Measurements from ENCODE around the gene EEF1A1.
"Not testable (repeated sequence)": the region's sequence is repeated elsewhere in the genome, so short reads cannot be mapped to it uniquely, and the experiment has no call there.

EEF1A1 gene

GRCh38 chr6:73520688-73521350 lies at the start of gene EEF1A1:
TSS of gene EEF1A1 (minus strand) at chr6:73521032. CDS start at chr6:73520026, 1,006 bp downstream.
- DNase-seq = peak; percentile 99

GRCh38 chr6:73569121-73569520 lies 48.3 kb upstream of the EEF1A1 start:
- peak; percentile 4 for DNase-seq

GRCh38 chr6:73566954-73567591 lies 46.2 kb upstream of the EEF1A1 start:
- DNase-seq = peak; percentile 85

GRCh38 chr6:73566486-73566871 lies 45.6 kb upstream of the EEF1A1 start:
- DNase-seq = not testable (repeated sequence)

- no peak for DNase-seq
Observed at GRCh38 chr6:73565767-73566485, 45.1 kb upstream of the EEF1A1 start.

GRCh38 chr6:73564578-73565345 lies 43.9 kb upstream of the EEF1A1 start:
- DNase-seq = peak; percentile 6

GRCh38 chr6:73562558-73562957 lies 41.7 kb upstream of the EEF1A1 start:
- no peak for DNase-seq

- peak; percentile 92 for DNase-seq
Observed at GRCh38 chr6:73560853-73561407, 40.1 kb upstream of the EEF1A1 start.

GRCh38 chr6:73560182-73560732 lies 39.4 kb upstream of the EEF1A1 start:
- no peak for DNase-seq

- DNase-seq = not testable (repeated sequence)
Observed at GRCh38 chr6:73559399-73559794, 38.6 kb upstream of the EEF1A1 start.

- no peak for DNase-seq
Observed at GRCh38 chr6:73558624-73559398, 38.0 kb upstream of the EEF1A1 start.

GRCh38 chr6:73556836-73557235 lies 36.0 kb upstream of the EEF1A1 start:
- no peak for DNase-seq

- not testable (repeated sequence) for DNase-seq
Observed at GRCh38 chr6:73555380-73555949, 34.6 kb upstream of the EEF1A1 start.

GRCh38 chr6:73551115-73551514 lies 30.3 kb upstream of the EEF1A1 start:
- DNase-seq = not testable (repeated sequence)

GRCh38 chr6:73548458-73549446 lies 27.9 kb upstream of the EEF1A1 start:
- DNase-seq = no peak

- peak; percentile 34 for DNase-seq
Observed at GRCh38 chr6:73547036-73547435, 26.2 kb upstream of the EEF1A1 start.

GRCh38 chr6:73542891-73543290 lies 22.1 kb upstream of the EEF1A1 start:
- DNase-seq = no peak

- not testable (repeated sequence) for DNase-seq
Observed at GRCh38 chr6:73542481-73542880, 21.6 kb upstream of the EEF1A1 start.

- no peak for DNase-seq
Observed at GRCh38 chr6:73538116-73538779, 17.4 kb upstream of the EEF1A1 start.
